GM12878 (cell line): ENCODE measurements around the gene PCCA. TPM values are rescaled to one million over a fixed set of nuclear protein-coding genes. Genes with fewer than 3 reads are reported as not detected.

Experiments
- ATAC-seq: fragments of 200-7000 bp; cut with Tn5 transposase; 3 replicates; pipeline ENCODE4 v1.9.1; 2020; ENCODE audit warnings: mild to moderate bottlenecking, moderate library complexity
- BruUV-seq: library from RNA; stranded (reverse); fragments of 400-500 nt; replicated peaks from 2 replicates; lab custom pipeline; 2021; lab: Mats Ljungman, UMichigan
- CTCF ChIA-PET: fragments of 300-600 bp; sonication (Branson Sonifier 250); formaldehyde crosslinking; extraction: SDS; loops from one replicate; lab custom pipeline; 2021; ENCODE audit warnings: inconsistent platforms; lab: Yijun Ruan, JAX
- POLR2A ChIA-PET: fragments of 350-600 bp; formaldehyde crosslinking; extraction: SDS; loops from one replicate; lab custom pipeline; 2021; ENCODE audit warnings: inconsistent platforms; lab: Charles Lee
- RAD21 ChIA-PET: fragments of 300-600 bp; sonication (Branson Sonifier 250); formaldehyde crosslinking; loops from one replicate; lab custom pipeline; 2023; ENCODE audit warnings: antibody characterized with exemption; ENCODE audit not compliant: unreplicated experiment; lab: Charles Lee
- SMC1A ChIA-PET: fragments of 300-600 bp; sonication (Branson Sonifier 250); formaldehyde crosslinking; loops from one replicate; lab custom pipeline; 2023; ENCODE audit not compliant: unreplicated experiment, uncharacterized antibody; lab: Charles Lee
- DNase-seq: peaks from one replicate; pipeline ENCODE4 v3.0.0-alpha.2; 2011; ENCODE audit warnings: low read depth, low spot score
- FAIRE-seq: peaks from 3 replicates; lab custom pipeline; 2011; peaks lifted over from hg19 to GRCh38; lab: Jason Lieb, UNC
- H2AFZ ChIP-seq: 2 replicates; pipeline ENCODE4 v1.6.0; 2011; ENCODE audit warnings: low read depth, low read length, control low read depth; ENCODE audit not compliant: control insufficient read depth
- H3K27ac ChIP-seq: 2 replicates; pipeline ENCODE4 v1.5.1; 2011; ENCODE audit warnings: control low read depth; ENCODE audit not compliant: control insufficient read depth, insufficient read depth
- H3K27me3 ChIP-seq, 2 experiments: replicated peaks in 1 of 2; 2 replicates each; pipeline versions ENCODE4 v1.6.0 to v1.6.1; 2011; ENCODE audit warnings: low read length in 1 of 2; ENCODE audit not compliant: control insufficient read depth in 2 of 2, insufficient read depth in 2 of 2
- H3K36me3 ChIP-seq, 2 experiments: 2 replicates each; pipeline ENCODE4 v1.5.1; 2011; ENCODE audit warnings: low read length in 1 of 2; ENCODE audit not compliant: control insufficient read depth in 2 of 2, insufficient read depth in 2 of 2
- H3K4me1 ChIP-seq: 2 replicates; pipeline ENCODE4 v1.6.1; 2011; ENCODE audit warnings: mild to moderate bottlenecking, low read length, moderate library complexity, mixed read lengths; ENCODE audit not compliant: control insufficient read depth, insufficient read depth
- H3K4me2 ChIP-seq: 2 replicates; pipeline ENCODE4 v1.6.0; 2011; ENCODE audit warnings: control low read depth; ENCODE audit not compliant: control insufficient read depth, insufficient read depth
- H3K4me3 ChIP-seq: fragments of 200-600 bp; sonication (generic); 2 replicates; pipeline ENCODE4 v1.5.1; 2016
- H3K79me2 ChIP-seq: 2 replicates; pipeline ENCODE4 v1.6.0; 2011; ENCODE audit warnings: low read length; ENCODE audit not compliant: control insufficient read depth, insufficient read depth
- H3K9ac ChIP-seq: 2 replicates; pipeline ENCODE4 v1.8.0; 2011; ENCODE audit warnings: low read length, control low read depth, mixed read lengths; ENCODE audit not compliant: control insufficient read depth, insufficient read depth
- H3K9me3 ChIP-seq: replicated peaks from 3 replicates; pipeline ENCODE4 v1.5.1; 2011; ENCODE audit warnings: mild to moderate bottlenecking, low read length; ENCODE audit not compliant: control insufficient read depth, insufficient read depth
- H4K20me1 ChIP-seq: 2 replicates; pipeline ENCODE4 v1.6.0; 2011; ENCODE audit not compliant: control insufficient read depth, insufficient read depth
- BACH1 ChIP-seq: fragments of 450-650 bp; IDR thresholded peaks from 2 replicates; pipeline ENCODE4 v1.6.1; 2017; ENCODE audit warnings: mild to moderate bottlenecking, borderline replicate concordance
- CBX5 ChIP-seq: sonication (generic); IDR thresholded peaks from 2 replicates; pipeline ENCODE4 v1.6.1; 2016; ENCODE audit warnings: low read depth, moderate library complexity, mild to moderate bottlenecking, inconsistent platforms
- EED ChIP-seq: sonication (generic); IDR thresholded peaks from 2 replicates; pipeline ENCODE4 v1.6.1; 2016; ENCODE audit warnings: antibody characterized with exemption, low read depth
- FOXK2 ChIP-seq: fragments of 450-650 bp; IDR thresholded peaks from 2 replicates; pipeline ENCODE4 v1.6.1; 2017; ENCODE audit warnings: mild to moderate bottlenecking, moderate library complexity
- MTA3 ChIP-seq: IDR thresholded peaks from 2 replicates; pipeline ENCODE4 v1.6.1; 2012; ENCODE audit warnings: low read length, inconsistent platforms, borderline replicate concordance
- RFX5 ChIP-seq: IDR thresholded peaks from 2 replicates; pipeline ENCODE4 v1.6.1; 2011; ENCODE audit warnings: low read depth, low read length, improper control_type of control experiment
- RUNX3 ChIP-seq: IDR thresholded peaks from 2 replicates; pipeline ENCODE4 v1.6.1; 2012; ENCODE audit warnings: low read length, inconsistent platforms
- SMAD1 ChIP-seq: fragments of 450-650 bp; IDR thresholded peaks from 2 replicates; pipeline ENCODE4 v1.6.1; 2018; ENCODE audit warnings: mild to moderate bottlenecking, low read depth; ENCODE audit not compliant: partially characterized antibody
- SMARCA5 ChIP-seq: fragments of 450-650 bp; IDR thresholded peaks from 2 replicates; pipeline ENCODE4 v1.6.1; 2017; ENCODE audit warnings: mild to moderate bottlenecking
- WGBS: methylation state at CpG from one replicate; pipeline ENCODE4 v1.1.6; 2016; ENCODE audit warnings: low lambda C conversion rate; ENCODE audit not compliant: insufficient replicate concordance, insufficient coverage; ENCODE audit errors: missing lambda C conversion rate; 5-methylcytosine and 5-hydroxymethylcytosine counted together
- in situ Hi-C: fragments of 300-500 bp; cut with MboI; formaldehyde crosslinking; loops from 9 replicates; pipeline ENCODE4 v1.14.3; 2018; ENCODE audit warnings: mixed read lengths
- intact Hi-C: fragments of 100-400 bp; cut with micrococcal nuclease; formaldehyde crosslinking; loops from one replicate; pipeline ENCODE4 v1.14.2; 2022; ENCODE audit not compliant: unreplicated experiment
- polyA plus RNA-seq, 11 experiments: library from polyadenylated mRNA; depleted of rRNA in 4 of 11; unstranded in 6 of 11; stranded (reverse) in 5 of 11; fragments of >200 nt; fragmentation: Nextera tagmentation in 4 of 11; fragmentation: Illumina TruSeq in 1 of 11; extraction: Ambion mirVana in 4 of 11; extraction: Trizol in 1 of 11; gene quantifications; 1 replicate in 1 of 11; 2 replicates in 10 of 11; pipeline versions ENCODE4 v1.2.1 to v1.2.3, GENCODE V29; 2011 to 2016; ENCODE audit warnings: inconsistent platforms in 2 of 11, missing spikeins in 2 of 11, low read depth in 1 of 11
- total RNA-seq, 4 experiments: library from RNA; depleted of rRNA in 3 of 4; stranded (reverse); fragments of >200 nt in 3 of 4; fragmentation: Illumina TruSeq in 1 of 4; extraction: Trizol in 1 of 4; gene quantifications; 2 replicates each; pipeline versions ENCODE4 v1.2.1 to v1.2.3, GENCODE V29; 2013 to 2021
- TF ChIP-seq, protein P1 (sequence below): IDR thresholded peaks from 2 replicates; pipeline ENCODE4 v1.6.1; 2011; ENCODE audit warnings: borderline replicate concordance, low read depth, mild to moderate bottlenecking, moderate library complexity, mixed read lengths, low read length; ENCODE audit not compliant: insufficient read depth; ENCODE audit errors: extremely low read length
- TF ChIP-seq, protein P2 (sequence below): fragments of 150-350 bp; IDR thresholded peaks from 2 replicates; pipeline ENCODE4 v1.6.1; 2016; ENCODE audit warnings: low read depth, low read length
- TF ChIP-seq, protein P3 (sequence below): IDR thresholded peaks from 2 replicates; pipeline ENCODE4 v1.6.1; 2012; ENCODE audit warnings: improper control_type of control experiment, low read depth, low read length; ENCODE audit not compliant: insufficient replicate concordance

PCCA gene
- total and polyA plus RNA-seq, 10 of the 15 experiments (the other 5 are each of a cell fraction or from before 2014, with no cell fraction given), result 5.9 to 18.2 (median 12.4) TPM

DNA sequence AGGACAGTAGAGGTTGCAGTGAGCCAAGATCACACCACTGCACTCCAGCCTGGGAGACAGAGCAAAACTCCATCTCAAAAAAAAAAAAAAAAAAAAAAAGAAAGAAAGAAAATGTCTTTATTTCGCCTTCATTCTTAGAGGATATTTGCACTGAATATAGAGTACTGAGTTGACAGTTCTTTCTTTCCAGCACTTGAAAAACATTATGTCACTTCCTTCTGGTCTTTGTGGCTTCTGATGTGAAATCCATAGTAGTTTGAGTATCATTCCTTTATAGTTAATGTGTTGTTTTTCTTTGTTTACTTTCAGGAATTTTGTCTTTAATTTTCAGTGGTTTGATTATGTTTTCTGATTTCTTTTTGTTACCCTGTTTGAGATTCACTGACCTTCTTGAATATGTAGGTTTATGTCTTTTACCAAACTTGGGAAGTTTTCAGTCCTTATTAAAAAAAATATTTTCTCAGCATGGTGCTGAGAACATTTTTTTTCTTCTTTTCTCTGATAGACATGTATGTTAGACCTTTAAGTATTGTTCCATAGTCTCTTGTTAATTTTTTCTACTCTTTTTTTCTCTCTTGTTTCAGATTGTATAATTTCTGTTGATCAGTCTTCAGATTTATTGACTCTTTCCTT is 50.1 kb downstream of the PCCA start:
- Histone ChIP-seq H3K27me3 (no peaks in the 10 kb centered on the region), H3K4me1 (no peaks in the 10 kb centered on the region), H3K4me3 (no peak overlapping the region), H3K9ac (no peak overlapping the region), H2AFZ (no peak overlapping the region), H3K9me3 (no peaks in the 10 kb centered on the region), H3K4me2 (no peak overlapping the region), H3K27ac (no peak overlapping the region), H3K79me2 (no peaks in the 10 kb centered on the region), H4K20me1 (no peaks in the 10 kb centered on the region), H3K36me3 (no peaks in the 10 kb centered on the region)
- RAD21 ChIA-PET, result no interaction called here
- no peak for ATAC-seq
- SMC1A ChIA-PET, result no interaction called here
- POLR2A ChIA-PET, result no interaction called here
- CTCF ChIA-PET, result no interaction called here
- intact Hi-C loops (no loop called here), in situ Hi-C loops (no loop called here)
- 100% methylated on average over 1 of the region's 1 CpG for WGBS
- no TSS peak for BruUV-seq
- FAIRE-seq, result no peak
- DNase-seq, result no peak
- no peak for TF ChIP-seq BACH1
- TF ChIP-seq, protein P1, sequence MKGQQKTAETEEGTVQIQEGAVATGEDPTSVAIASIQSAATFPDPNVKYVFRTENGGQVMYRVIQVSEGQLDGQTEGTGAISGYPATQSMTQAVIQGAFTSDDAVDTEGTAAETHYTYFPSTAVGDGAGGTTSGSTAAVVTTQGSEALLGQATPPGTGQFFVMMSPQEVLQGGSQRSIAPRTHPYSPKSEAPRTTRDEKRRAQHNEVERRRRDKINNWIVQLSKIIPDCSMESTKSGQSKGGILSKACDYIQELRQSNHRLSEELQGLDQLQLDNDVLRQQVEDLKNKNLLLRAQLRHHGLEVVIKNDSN, result no peak
- TF ChIP-seq, protein P2, sequence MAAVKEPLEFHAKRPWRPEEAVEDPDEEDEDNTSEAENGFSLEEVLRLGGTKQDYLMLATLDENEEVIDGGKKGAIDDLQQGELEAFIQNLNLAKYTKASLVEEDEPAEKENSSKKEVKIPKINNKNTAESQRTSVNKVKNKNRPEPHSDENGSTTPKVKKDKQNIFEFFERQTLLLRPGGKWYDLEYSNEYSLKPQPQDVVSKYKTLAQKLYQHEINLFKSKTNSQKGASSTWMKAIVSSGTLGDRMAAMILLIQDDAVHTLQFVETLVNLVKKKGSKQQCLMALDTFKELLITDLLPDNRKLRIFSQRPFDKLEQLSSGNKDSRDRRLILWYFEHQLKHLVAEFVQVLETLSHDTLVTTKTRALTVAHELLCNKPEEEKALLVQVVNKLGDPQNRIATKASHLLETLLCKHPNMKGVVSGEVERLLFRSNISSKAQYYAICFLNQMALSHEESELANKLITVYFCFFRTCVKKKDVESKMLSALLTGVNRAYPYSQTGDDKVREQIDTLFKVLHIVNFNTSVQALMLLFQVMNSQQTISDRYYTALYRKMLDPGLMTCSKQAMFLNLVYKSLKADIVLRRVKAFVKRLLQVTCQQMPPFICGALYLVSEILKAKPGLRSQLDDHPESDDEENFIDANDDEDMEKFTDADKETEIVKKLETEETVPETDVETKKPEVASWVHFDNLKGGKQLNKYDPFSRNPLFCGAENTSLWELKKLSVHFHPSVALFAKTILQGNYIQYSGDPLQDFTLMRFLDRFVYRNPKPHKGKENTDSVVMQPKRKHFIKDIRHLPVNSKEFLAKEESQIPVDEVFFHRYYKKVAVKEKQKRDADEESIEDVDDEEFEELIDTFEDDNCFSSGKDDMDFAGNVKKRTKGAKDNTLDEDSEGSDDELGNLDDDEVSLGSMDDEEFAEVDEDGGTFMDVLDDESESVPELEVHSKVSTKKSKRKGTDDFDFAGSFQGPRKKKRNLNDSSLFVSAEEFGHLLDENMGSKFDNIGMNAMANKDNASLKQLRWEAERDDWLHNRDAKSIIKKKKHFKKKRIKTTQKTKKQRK, result no peak
- no peak for TF ChIP-seq SMAD1
- no peak for TF ChIP-seq MTA3
- TF ChIP-seq SMARCA5, result no peak
- TF ChIP-seq EED, result no peak
- TF ChIP-seq, protein P3, sequence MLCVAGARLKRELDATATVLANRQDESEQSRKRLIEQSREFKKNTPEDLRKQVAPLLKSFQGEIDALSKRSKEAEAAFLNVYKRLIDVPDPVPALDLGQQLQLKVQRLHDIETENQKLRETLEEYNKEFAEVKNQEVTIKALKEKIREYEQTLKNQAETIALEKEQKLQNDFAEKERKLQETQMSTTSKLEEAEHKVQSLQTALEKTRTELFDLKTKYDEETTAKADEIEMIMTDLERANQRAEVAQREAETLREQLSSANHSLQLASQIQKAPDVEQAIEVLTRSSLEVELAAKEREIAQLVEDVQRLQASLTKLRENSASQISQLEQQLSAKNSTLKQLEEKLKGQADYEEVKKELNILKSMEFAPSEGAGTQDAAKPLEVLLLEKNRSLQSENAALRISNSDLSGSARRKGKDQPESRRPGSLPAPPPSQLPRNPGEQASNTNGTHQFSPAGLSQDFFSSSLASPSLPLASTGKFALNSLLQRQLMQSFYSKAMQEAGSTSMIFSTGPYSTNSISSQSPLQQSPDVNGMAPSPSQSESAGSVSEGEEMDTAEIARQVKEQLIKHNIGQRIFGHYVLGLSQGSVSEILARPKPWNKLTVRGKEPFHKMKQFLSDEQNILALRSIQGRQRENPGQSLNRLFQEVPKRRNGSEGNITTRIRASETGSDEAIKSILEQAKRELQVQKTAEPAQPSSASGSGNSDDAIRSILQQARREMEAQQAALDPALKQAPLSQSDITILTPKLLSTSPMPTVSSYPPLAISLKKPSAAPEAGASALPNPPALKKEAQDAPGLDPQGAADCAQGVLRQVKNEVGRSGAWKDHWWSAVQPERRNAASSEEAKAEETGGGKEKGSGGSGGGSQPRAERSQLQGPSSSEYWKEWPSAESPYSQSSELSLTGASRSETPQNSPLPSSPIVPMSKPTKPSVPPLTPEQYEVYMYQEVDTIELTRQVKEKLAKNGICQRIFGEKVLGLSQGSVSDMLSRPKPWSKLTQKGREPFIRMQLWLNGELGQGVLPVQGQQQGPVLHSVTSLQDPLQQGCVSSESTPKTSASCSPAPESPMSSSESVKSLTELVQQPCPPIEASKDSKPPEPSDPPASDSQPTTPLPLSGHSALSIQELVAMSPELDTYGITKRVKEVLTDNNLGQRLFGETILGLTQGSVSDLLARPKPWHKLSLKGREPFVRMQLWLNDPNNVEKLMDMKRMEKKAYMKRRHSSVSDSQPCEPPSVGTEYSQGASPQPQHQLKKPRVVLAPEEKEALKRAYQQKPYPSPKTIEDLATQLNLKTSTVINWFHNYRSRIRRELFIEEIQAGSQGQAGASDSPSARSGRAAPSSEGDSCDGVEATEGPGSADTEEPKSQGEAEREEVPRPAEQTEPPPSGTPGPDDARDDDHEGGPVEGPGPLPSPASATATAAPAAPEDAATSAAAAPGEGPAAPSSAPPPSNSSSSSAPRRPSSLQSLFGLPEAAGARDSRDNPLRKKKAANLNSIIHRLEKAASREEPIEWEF, result no peak
- TF ChIP-seq RUNX3, result no peak; the same call in 1 of the 2 replicates
- TF ChIP-seq RFX5, result no peak
- TF ChIP-seq CBX5, result no peak
- TF ChIP-seq FOXK2, result no peak
